Effector CD4-positive, alpha-beta T cell (primary cell): ENCODE results near the gene TUFT1.
"Not testable (repeated sequence)": the region's sequence is repeated elsewhere in the genome, so short reads cannot be mapped to it uniquely, and the experiment has no call there.

Experiments
- DNase-seq: peaks from one replicate; pipeline ENCODE4 v3.0.0-alpha.2; 2020

Gene TUFT1

DNA sequence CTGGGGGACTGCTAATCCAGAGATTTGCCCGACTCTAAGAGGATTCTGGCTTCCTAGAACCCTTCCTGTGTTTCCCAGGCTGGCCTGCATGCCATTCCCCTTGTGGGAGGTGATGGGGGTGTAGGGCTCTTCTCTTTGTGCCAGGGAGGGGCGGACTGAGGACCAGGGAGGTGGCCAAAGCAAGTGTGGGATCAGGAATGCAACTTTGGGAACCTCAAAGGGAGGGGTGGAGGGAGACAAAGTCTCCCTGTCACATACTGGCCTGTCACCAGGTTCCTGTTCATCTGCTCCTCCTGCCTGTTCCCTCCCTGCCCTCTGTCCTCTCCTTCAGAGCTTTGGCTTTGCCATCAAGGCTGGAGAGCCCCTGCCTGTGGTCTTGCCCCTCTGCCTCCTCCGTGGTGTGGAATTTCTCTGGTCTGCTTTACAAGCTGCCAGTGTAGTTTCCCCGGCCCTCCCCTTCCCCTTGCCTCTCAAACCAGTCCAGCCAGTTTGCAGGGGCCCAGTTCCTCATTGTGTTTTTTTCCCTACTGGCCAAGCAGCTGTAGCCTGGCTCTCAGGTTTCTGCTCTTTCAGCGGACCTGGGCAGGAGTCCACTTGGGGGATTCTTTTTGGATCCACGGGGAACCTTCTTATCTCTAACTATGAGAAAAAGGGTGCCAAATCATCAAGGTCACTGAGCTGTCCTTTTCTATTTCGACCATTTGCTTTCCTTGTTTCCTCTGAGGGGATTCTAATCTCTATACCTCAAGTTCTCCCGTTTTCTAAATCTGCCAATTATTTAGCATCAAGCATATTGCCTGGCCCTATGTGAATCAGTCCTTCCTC is 27.1 kb upstream of the TUFT1 start:
- no peak for DNase-seq

DNA sequence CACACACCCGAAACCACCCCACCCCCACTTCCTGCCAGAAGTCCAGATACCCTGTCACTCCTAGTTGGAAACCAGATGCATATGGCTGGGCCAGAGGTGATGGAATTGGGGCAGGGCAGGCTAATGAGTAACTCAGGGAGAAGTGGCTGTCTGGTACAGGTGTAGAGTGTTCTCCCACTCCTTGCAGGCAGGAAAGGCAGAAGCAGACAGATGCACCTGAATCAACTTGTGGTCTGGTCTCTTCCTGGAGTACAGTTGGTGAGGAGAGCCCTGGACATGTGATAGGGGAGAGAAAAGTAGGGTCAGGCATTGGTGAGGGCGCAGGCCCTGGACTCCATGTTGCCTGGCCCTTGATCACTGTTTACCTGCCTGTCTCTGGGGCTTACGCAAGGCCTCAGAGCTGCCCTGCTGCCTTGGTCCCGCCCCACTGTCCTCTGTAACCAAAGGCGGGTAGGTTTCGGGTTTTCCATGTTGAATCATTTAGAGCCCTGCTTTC is 26.4 kb upstream of the TUFT1 start:
- no peak for DNase-seq

DNA sequence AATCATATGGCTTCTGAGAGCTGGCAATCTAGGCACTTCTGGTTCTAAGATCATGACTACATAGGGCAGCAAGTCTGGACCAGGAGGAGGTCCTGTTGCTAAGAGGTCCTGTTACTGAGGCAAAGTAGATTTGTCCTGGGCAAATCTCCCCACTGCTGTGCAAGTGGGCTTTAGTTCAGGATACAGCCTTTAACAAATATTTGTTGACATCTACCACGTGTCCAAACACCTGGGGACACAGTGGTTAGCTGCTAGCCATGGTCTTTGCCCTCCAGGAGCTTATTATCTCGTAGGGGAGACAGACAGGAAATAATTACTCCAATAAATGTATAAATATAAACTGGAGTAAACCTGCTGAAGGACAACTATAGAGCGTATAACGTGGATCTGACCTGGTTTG is 25.7 kb upstream of the TUFT1 start:
- no peak for DNase-seq

- no peak for DNase-seq
Measured at GRCh38 chr1:151515265-151515664, 24.8 kb upstream of the TUFT1 start.

DNA sequence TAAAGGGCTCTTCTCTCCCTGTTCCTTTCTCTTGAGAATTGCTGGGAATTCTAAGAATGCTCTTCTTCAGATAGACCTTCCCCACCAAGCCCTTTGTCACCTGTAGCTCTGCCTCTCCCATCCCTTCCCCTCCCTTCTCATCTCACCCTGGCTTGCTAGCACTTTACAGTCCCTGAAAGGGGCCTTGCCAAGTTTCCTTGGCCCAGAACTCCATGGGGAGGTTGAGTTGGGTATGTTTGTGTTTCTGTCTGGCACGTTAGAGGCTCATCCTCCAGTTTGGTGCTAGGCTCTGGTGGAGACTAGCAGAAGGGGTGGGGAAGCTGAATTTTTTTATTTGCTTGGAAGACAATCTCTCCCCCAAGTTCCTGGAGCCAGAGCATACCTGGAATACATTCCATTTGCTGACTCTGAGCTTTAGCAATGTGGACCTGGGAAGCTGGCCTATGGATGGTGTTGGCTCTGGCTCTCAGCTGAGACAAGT is 24.0 kb upstream of the TUFT1 start:
- DNase-seq, result no peak

GRCh38 chr1:151518431-151518830 is 21.7 kb upstream of the TUFT1 start:
- no peak for DNase-seq

GRCh38 chr1:151518936-151519335 is 21.2 kb upstream of the TUFT1 start:
- DNase-seq, result no peak

DNA sequence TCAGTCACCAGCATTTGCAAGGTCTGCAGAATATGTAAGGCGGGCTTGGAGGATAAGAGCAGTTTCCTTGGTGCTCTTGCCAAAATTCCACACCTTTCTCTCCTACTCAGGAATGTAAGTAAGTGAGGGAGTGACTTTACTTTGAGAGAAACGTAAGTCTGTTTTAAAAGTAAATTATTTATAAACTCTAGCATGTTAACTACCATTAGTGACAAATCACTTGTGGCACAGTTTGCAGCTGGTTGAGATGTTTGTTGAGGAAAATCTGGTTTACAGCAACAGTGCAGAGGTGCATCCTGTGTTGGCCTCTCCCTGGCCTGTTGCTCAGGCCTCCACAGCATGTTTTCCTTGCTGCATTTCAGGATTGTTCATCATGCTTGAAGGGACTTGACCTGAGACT is 20.4 kb upstream of the TUFT1 start:
- DNase-seq, result no peak

GRCh38 chr1:151520359-151520758 is 19.8 kb upstream of the TUFT1 start:
- no peak for DNase-seq

DNA sequence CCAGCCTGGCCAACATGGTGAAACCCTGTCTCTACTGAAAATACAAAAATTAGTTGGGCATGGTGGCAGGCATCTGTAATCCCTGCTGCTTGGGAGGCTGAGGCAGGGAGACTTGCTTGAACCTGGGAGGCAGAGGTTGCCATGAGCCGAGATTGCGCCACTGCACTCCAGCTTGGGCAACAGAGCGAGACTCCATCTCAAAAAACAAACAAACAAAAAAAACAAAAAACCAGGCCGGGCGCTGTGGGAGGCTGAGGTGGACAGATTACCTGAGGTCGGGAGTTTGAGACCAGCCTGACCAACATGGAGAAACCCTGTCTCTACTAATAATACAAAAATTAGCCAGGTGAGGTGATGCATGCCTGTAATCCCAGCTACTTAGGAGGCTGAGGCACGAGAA is 17.7 kb upstream of the TUFT1 start:
- not testable (repeated sequence) for DNase-seq

DNA sequence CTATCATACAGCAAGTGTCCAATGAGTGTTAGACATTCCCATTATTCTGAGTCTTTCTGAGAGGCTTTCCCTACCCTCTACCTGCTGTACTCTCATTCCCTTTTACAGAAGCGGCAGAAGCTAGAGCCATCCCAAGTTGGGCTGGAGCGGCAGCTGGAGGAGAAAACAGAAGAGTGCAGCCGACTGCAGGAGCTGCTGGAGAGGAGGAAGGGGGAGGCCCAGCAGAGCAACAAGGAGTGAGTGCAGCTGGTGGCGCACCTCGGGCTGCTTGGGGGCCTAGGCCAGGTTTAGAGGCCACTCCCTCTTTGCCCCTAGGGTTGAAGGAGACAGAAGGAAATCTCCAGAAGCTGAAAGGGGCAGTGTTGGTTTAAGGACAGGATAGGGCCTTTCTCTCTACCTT is 16.8 kb upstream of the TUFT1 start:
- DNase-seq, result no peak

DNA sequence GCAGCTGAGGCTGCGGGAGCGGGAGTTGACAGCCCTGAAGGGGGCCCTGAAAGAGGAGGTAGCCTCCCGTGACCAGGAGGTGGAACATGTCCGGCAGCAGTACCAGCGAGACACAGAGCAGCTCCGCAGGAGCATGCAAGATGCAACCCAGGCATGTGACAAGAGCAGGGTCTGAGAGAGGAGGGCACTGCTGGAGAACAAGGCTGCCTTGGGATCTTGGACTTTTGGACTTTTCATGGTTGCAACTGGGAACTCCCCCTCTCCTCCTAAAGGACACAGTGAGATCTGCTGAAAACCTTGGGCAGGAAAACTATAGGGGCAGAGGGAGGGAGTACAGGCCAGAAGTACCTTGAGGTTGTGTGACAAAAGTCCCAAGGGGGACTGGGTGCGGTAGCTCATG is 15.4 kb upstream of the TUFT1 start:
- DNase-seq, result no peak

GRCh38 chr1:151526735-151527525 is 13.2 kb upstream of the TUFT1 start:
- DNase-seq, result no peak

GRCh38 chr1:151529211-151529702 is 10.9 kb upstream of the TUFT1 start:
- no peak for DNase-seq

GRCh38 chr1:151529781-151530180 is 10.3 kb upstream of the TUFT1 start:
- DNase-seq, result no peak

GRCh38 chr1:151530461-151530860 is 9.6 kb upstream of the TUFT1 start:
- no peak for DNase-seq

DNA sequence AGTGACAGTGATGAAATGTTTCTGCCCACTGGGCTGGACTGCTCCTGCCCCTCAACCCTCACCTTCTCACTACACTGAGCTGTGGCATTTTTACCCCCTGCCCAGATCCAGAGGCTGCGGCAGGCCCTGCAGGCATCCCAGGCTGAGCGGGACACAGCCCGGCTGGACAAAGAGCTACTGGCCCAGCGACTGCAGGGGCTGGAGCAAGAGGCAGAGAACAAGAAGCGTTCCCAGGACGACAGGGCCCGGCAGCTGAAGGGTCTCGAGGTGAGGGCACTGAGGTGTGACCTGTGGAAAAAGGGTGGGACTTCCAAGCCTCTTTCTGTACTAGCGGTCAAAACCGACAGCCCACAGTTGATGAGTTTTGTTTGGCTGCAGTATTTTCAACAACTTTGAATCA is 6.2 kb upstream of the TUFT1 start:
- no peak for DNase-seq

- peak; percentile 72 for DNase-seq
Measured at GRCh38 chr1:151534662-151535278, 5.3 kb upstream of the TUFT1 start.

- no peak for DNase-seq
Measured at GRCh38 chr1:151535326-151536271, 4.5 kb upstream of the TUFT1 start.

- no peak for DNase-seq
Measured at GRCh38 chr1:151536499-151536898, 3.6 kb upstream of the TUFT1 start.

- DNase-seq, result no peak
Measured at GRCh38 chr1:151537112-151537511, 3.0 kb upstream of the TUFT1 start.
